HCT116 (cell line): Measurements from ENCODE around the gene GRAPL. TPM values are rescaled to one million over a fixed set of nuclear protein-coding genes. Genes with fewer than 3 reads are reported as not detected.
"Not testable (repeated sequence)": the region's sequence is repeated elsewhere in the genome, so short reads cannot be mapped to it uniquely, and the experiment has no call there.

Source experiments
- ATAC-seq: fragments of 200-7000 bp; cut with Tn5 transposase; 2 replicates; pipeline ENCODE4 v1.9.1; 2020; ENCODE audit warnings: mild to moderate bottlenecking, moderate library complexity
- BruUV-seq: library from RNA; stranded (reverse); fragments of 400-500 nt; replicated peaks from 2 replicates; lab custom pipeline; 2021; lab: Mats Ljungman, UMichigan
- CTCF ChIA-PET: fragments of 300-600 bp; sonication (Branson Sonifier 250); formaldehyde crosslinking; loops from one replicate; lab custom pipeline; 2021; ENCODE audit warnings: antibody characterized with exemption; lab: Charles Lee
- POLR2A ChIA-PET: fragments of 300-600, 350-600 bp; sonication (Branson Sonifier 250); formaldehyde crosslinking; loops from one replicate; lab custom pipeline; 2021; ENCODE audit warnings: antibody characterized with exemption; lab: Charles Lee
- RAD21 ChIA-PET, 2 experiments: fragments of 300-600 bp; sonication (Branson Sonifier 250); formaldehyde crosslinking; loops; one replicate each; lab custom pipeline; 2023; ENCODE audit warnings: low total read pairs in 2 of 2; ENCODE audit not compliant: uncharacterized antibody in 2 of 2, unreplicated experiment in 2 of 2, low non-redundant PET in 1 of 2; lab: Charles Lee
- DNase-seq: peaks from one replicate; pipeline ENCODE4 v3.0.0-alpha.2; 2010; ENCODE audit warnings: low read depth, low spot score
- H2AFZ ChIP-seq: fragments of 200-600 bp; shearing (Covaris generic), sonication (generic); 2 replicates; pipeline ENCODE4 v1.6.1; 2017; ENCODE audit warnings: low read depth, mixed run types, mixed read lengths, antibody characterized with exemption, low read length; ENCODE audit not compliant: poor library complexity, severe bottlenecking
- H3K27ac ChIP-seq: 2 replicates; pipeline ENCODE4 v1.5.1; 2012; ENCODE audit warnings: low read depth, low read length
- H3K27me3 ChIP-seq: fragments of 200-600 bp; sonication (generic); 2 replicates; pipeline ENCODE4 v1.6.1; 2016; ENCODE audit warnings: mixed run types, low read length, mixed read lengths; ENCODE audit not compliant: insufficient read depth
- H3K36me3 ChIP-seq, 2 experiments: fragments of 200-500 bp in 1 of 2; fragments of 200-600 bp in 1 of 2; sonication (Bioruptor generic) in 1 of 2; sonication (generic) in 1 of 2; 2 replicates each; pipeline versions ENCODE4 v1.5.1 to v1.6.1; 2014 to 2016; ENCODE audit warnings: low read length in 2 of 2, inconsistent platforms in 1 of 2, mixed read lengths in 1 of 2, mixed run types in 1 of 2; ENCODE audit not compliant: insufficient read depth in 2 of 2, control insufficient read depth in 1 of 2
- H3K4me1 ChIP-seq, 2 experiments: fragments of 200-600 bp in 1 of 2; sonication (generic) in 1 of 2; 2 replicates each; pipeline versions ENCODE4 v1.5.1 to v1.6.1; 2012 to 2017; ENCODE audit warnings: low read length in 2 of 2, inconsistent platforms in 1 of 2, mild to moderate bottlenecking in 1 of 2, mixed read lengths in 1 of 2, mixed run types in 1 of 2, moderate library complexity in 1 of 2; ENCODE audit not compliant: insufficient read depth in 2 of 2, control insufficient read depth in 1 of 2
- H3K4me2 ChIP-seq: fragments of 200-600 bp; sonication (generic); 2 replicates; pipeline ENCODE4 v1.6.1; 2017; ENCODE audit warnings: mixed run types, low read length, mixed read lengths
- H3K4me3 ChIP-seq, 2 experiments: fragments of 200-600 bp in 1 of 2; sonication (generic) in 1 of 2; replicated peaks in 1 of 2; 2 replicates each; pipeline ENCODE4 v1.5.1; 2011 to 2016; ENCODE audit warnings: low read length in 2 of 2, control low read depth in 1 of 2, low read depth in 1 of 2, mild to moderate bottlenecking in 1 of 2, mixed read lengths in 1 of 2, mixed run types in 1 of 2
- H3K79me2 ChIP-seq: fragments of 200-600 bp; sonication (generic); 2 replicates; pipeline ENCODE4 v1.6.1; 2017; ENCODE audit warnings: mild to moderate bottlenecking, mixed run types, low read length, moderate library complexity, mixed read lengths; ENCODE audit not compliant: insufficient read depth
- H3K9ac ChIP-seq: fragments of 200-600 bp; sonication (generic); 2 replicates; pipeline ENCODE4 v1.6.1; 2016; ENCODE audit warnings: low read length, mixed read lengths
- H3K9me2 ChIP-seq: fragments of 200-600 bp; sonication (generic), shearing (Covaris generic); 2 replicates; pipeline ENCODE4 v1.6.1; 2017; ENCODE audit warnings: mixed run types, mild to moderate bottlenecking, moderate library complexity; ENCODE audit not compliant: insufficient read depth
- H3K9me3 ChIP-seq, 2 experiments: fragments of 200-500 bp in 1 of 2; fragments of 200-600 bp in 1 of 2; sonication (Bioruptor generic) in 1 of 2; sonication (generic) in 1 of 2; 2 replicates each; pipeline ENCODE4 v1.6.1; 2014 to 2017; ENCODE audit warnings: low read length in 2 of 2, mixed read lengths in 2 of 2, inconsistent platforms in 1 of 2, low read depth in 1 of 2, mild to moderate bottlenecking in 1 of 2, mixed run types in 1 of 2, moderate library complexity in 1 of 2; ENCODE audit not compliant: control insufficient read depth in 1 of 2, insufficient read depth in 1 of 2
- H4K20me1 ChIP-seq: fragments of 200-600 bp; sonication (generic), shearing (Covaris generic); 2 replicates; pipeline ENCODE4 v1.6.1; 2017; ENCODE audit warnings: mixed run types, mild to moderate bottlenecking, moderate library complexity; ENCODE audit not compliant: insufficient read depth
- intact Hi-C: fragments of 100-400 bp; cut with micrococcal nuclease; formaldehyde crosslinking; loops from 2 replicates; pipeline ENCODE4 v1.10.0; 2022
- total RNA-seq: library from RNA; stranded (reverse); gene quantifications from one replicate; pipeline ENCODE4 v1.2.1, GENCODE V29; 2021; ENCODE audit not compliant: unreplicated experiment

The GRAPL gene
- total RNA-seq, 1 experiment from 2014 or later = 0.44 TPM

DNA sequence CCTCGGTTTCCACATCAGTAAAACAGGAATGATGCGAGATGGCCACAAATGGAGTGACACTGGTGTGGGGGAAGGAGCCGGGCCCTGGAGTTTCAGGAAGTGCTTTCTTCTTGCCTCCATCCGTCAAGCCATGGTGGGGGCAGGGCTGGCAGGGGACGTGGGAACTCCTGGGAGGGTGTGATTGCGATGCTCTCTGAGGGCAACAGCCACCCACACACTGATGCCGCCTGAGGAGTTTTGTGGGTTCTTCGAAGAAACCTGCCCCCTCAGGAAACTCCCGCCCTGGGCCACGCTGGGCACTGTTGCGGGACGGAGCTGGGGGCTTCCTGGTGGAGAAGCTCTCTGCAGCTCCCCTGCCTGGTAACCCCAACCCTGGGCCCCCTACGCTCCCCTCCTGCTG is 8.0 kb downstream of the GRAPL start:
- H3K27me3 ChIP-seq, H4K20me1 ChIP-seq, DNase-seq, H3K9ac ChIP-seq, POLR2A ChIA-PET, CTCF ChIA-PET, H3K36me3 ChIP-seq, H3K4me3 ChIP-seq, H3K4me1 ChIP-seq, H3K9me2 ChIP-seq, H3K9me3 ChIP-seq, H2AFZ ChIP-seq, H3K79me2 ChIP-seq, H3K27ac ChIP-seq, intact Hi-C loops, ATAC-seq, RAD21 ChIA-PET, BruUV-seq, H3K4me2 ChIP-seq: not testable (repeated sequence)

DNA sequence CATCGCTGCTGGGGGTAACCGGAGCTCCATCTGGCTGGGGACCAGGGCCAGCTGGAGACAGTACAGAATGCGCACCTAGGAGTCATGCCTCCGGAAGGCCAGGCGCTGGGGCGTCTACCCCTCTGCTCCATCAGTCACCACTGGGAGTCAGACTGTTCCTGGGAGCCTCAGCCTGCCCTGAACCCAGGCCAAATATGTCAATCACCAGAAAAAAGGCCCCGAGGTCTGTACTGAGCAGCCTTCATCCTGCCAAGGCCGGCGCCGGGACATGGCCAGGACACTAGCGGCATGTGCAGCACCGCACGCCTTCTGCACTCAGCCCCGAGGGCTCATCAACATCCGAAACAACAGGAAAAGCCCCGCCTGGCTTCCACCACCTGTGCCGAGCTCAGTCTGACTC is 8.7 kb downstream of the GRAPL start:
- H3K4me3 ChIP-seq = not testable (repeated sequence)

DNA sequence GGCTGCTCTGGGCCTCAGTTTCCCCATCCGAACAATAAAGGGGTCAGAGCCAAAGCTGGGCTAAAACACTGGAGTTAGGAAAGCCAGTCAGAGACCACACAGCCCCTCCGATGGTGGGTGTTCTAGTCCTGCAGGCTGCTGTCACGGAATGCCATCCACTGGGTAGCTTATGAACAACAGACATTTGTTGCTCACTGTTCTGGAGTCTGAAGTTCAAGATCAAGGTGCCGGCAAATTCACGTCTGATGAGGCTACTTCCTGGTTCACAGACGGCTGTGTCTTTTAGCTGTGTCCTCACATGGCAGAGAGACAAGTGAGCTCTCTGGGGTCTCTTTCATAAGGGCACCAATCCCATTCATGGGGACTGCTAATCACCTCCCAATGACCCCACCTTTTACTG is 9.2 kb downstream of the GRAPL start:
- H3K4me1 ChIP-seq, H3K36me3 ChIP-seq, POLR2A ChIA-PET, H3K79me2 ChIP-seq, H3K9ac ChIP-seq, intact Hi-C loops, H3K9me2 ChIP-seq, H3K27me3 ChIP-seq, RAD21 ChIA-PET, H2AFZ ChIP-seq, H3K4me3 ChIP-seq, DNase-seq, H3K9me3 ChIP-seq, H3K27ac ChIP-seq, H3K4me2 ChIP-seq, H4K20me1 ChIP-seq, BruUV-seq, CTCF ChIA-PET: not testable (repeated sequence)
- ATAC-seq = peak; percentile 35

More for the DNA sequence above, 8.7 kb downstream of the GRAPL start:
- H3K27ac ChIP-seq, H3K4me1 ChIP-seq, DNase-seq, H4K20me1 ChIP-seq, H3K9ac ChIP-seq, H3K79me2 ChIP-seq, intact Hi-C loops, H3K9me2 ChIP-seq, H3K36me3 ChIP-seq, BruUV-seq, H3K9me3 ChIP-seq, CTCF ChIA-PET, H3K4me2 ChIP-seq, H2AFZ ChIP-seq, H3K27me3 ChIP-seq, RAD21 ChIA-PET, POLR2A ChIA-PET: not testable (repeated sequence)
- peak; percentile 69 for ATAC-seq

DNA sequence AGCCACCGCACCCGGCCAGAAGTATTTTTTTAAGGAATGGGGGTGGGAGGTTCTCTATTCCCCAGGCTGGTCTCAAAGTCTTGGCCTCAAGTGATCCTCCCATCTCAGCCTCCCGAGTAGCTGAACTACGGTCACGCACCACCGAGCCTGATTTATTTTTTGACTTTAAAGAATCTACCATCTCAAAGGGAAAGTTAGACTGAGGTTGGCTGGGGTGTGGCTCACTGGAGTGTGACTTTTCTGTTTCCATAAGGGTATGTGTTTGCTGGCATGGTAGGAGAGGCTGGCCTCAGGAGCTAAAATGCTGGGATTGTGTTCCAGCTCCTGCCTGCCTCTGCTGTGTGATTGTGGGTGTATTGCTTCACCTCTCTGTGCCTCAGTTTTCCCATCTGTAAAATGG is 10.6 kb downstream of the GRAPL start:
- H4K20me1 ChIP-seq, intact Hi-C loops, H2AFZ ChIP-seq, H3K27ac ChIP-seq, H3K9me2 ChIP-seq, POLR2A ChIA-PET, H3K9ac ChIP-seq, H3K9me3 ChIP-seq, ATAC-seq, H3K4me2 ChIP-seq, H3K36me3 ChIP-seq, CTCF ChIA-PET, BruUV-seq, H3K4me1 ChIP-seq, RAD21 ChIA-PET, DNase-seq, H3K4me3 ChIP-seq, H3K27me3 ChIP-seq, H3K79me2 ChIP-seq: not testable (repeated sequence)
